ENCODE measurements around the gene MAN1A1. TPM values are rescaled to one million over a fixed set of nuclear protein-coding genes. Genes with fewer than 3 reads are reported as not detected.

Gene MAN1A1
- total RNA-seq, 1 donor from 2014 or later, result 15.0 TPM

DNA sequence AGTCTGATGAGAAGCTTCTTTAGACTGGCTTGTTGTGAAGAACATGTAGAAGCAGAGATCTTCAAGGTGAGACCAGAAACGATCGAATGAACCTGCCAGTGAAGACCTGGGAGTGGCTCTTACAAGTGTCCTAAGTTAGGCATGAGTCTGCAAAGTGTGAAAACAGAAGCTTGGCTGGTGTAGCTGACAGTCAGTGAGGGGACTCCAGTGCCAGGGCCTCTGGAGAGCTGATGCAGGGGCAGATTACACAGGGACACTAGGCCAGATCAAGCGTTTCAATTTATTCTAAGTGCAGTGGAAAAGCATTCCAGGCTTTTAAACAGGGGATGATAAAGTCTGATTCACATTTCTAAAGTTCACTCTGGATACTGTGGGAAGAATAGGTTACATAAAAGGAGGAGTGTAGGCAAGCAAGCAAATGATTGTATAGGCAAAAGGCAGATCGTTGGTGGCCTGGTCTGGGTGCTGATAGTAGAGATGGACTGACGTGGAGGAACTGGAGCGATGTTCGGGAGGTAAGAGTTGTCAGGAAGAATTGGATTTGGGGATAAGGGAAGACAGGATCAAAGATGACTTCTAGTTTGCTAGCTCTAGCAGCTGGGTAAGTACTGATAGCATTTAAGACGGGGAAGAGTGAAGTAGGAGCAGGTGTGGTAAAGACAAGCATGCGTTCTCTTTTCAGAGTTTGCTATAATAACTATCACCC lies 133.5 kb downstream of the MAN1A1 start:
- intact Hi-C loops (cut with DNase I), result no loop called here

DNA sequence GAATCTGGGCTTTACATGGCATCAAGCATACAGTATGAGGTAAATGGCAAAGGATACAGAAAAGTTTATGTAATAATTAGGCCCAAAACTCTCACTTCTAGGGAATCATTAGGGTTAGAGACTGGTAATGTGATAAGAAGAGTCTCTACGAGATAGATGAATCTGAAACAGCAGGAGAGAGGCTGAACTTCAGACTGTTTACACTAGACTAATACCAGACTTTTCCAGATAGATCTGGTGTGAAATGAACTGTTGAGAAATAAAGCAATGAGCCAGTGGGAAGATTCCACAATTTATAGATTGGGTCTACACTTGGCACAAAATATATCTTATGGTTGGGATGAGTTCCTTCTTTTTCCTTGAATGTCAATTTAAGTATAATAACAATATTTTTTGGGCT lies 134.3 kb downstream of the MAN1A1 start:
- no peak for DNase-seq (ENCODE audit: low spot score)
- intact Hi-C loops (cut with DNase I), result no loop called here

More for the DNA sequence above, 133.5 kb downstream of the MAN1A1 start:
- no peak for DNase-seq (ENCODE audit: low spot score)

DNA sequence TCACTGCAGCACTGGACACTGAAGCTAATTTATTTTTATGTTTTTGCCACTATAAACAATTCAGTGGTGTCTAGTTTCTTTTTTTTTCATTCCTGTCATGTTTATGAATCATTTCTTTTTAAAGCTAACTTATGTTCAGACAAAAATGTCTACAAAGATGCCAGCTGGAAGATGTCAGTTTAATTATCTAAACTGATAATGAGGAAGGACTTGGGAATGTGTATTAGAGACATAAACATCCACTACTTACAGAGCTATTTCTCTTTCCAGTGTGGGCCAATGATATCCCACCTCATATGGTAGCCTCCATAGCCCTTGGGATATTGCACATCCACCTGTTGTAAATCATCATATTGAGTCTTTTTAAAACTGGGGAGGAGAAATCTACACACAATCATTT lies 139.0 kb downstream of the MAN1A1 start:
- DNase-seq (ENCODE audit: low spot score), result no peak
- intact Hi-C loops (cut with DNase I), result no loop called here

DNA sequence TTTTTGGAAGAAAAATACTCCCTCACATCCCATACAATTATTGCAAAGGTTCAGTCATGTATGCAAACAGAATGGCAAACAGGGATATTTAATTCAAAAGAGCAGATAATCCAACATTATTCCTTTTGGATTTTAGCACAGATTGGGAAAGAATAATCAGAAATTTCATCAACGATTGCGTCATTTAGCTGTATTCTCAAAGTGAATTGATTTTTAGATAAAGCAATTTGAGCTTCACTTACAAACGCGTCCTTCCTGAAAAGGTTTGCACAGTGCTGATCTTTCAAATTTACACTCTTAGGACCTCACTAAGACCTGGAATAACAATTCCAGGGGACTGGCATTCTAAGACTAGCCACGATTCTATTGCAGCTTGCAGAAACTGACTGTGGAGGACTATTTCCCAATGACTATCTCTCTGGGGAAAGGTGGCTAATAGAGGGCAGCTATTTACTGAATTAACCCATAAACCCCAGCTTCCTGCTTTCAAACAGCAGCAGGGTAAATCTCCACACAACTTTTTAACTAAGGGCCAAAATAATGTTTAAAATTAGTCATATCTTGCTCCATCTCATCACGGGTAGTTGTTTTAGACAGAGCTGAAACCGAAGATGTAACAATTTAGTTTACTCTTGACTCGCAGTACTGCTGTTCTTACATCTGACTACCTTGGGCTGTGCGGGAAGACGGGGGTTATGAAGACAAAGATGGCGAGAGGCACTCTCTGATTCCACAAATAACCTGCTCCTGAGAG lies 139.9 kb downstream of the MAN1A1 start:
- intact Hi-C loops (cut with DNase I), result no loop called here
- no peak for DNase-seq (ENCODE audit: low spot score)

DNA sequence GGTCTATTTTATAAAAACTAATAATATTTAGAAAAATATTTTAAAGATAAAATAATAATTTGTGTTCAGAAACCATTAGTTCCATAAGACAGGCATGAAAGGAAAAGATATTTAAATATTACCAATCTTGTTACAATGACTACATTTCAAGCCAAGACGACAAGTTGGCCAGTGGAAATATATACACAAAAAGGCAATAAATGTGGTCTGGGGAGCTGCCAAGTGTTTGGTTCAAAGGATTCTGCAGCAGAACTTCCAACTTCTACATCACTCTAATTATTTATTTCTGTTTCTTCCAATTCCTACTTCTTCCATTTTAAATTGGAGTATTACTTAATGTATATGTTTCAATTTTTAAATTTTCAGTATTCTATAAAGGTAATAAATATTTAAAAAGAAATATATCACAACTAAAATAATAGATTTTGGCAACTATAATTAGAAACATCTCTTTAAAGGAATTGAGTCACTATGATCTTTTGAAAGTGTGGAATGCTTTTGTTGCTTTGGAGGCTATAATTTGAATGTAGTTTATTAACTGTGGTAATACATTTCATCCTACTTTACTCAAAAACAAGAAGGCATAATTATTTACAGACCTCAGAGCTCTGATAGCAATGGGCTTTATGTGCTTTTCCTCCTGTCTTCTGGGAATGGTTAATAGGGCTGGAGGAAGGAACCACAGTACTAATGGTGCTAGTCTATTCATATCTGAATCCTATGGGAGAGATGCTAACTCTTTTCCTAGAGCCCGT lies 141.4 kb downstream of the MAN1A1 start:
- DNase-seq (ENCODE audit: low spot score), result no peak
- intact Hi-C loops (cut with DNase I), result no loop called here

DNA sequence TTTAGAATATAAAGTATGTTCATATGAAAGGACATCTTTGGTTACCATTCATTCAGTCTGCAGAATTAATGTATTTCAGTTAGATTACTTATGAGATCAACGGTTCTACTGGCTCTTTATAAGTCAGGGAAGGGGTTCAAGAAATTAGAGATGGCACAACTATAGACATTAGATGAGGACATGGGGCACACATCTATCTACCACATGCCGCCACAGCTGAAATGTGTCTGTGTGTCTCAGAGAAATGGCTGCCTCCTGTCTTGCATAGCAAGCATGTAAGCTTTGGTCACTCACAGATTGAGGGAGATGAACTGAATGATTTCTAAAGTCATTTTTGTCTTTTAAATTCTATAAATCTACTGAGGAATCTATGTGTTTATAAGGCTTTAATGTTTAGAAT lies 142.2 kb downstream of the MAN1A1 start:
- intact Hi-C loops (cut with DNase I), result no loop called here
- no peak for DNase-seq (ENCODE audit: low spot score)

DNA sequence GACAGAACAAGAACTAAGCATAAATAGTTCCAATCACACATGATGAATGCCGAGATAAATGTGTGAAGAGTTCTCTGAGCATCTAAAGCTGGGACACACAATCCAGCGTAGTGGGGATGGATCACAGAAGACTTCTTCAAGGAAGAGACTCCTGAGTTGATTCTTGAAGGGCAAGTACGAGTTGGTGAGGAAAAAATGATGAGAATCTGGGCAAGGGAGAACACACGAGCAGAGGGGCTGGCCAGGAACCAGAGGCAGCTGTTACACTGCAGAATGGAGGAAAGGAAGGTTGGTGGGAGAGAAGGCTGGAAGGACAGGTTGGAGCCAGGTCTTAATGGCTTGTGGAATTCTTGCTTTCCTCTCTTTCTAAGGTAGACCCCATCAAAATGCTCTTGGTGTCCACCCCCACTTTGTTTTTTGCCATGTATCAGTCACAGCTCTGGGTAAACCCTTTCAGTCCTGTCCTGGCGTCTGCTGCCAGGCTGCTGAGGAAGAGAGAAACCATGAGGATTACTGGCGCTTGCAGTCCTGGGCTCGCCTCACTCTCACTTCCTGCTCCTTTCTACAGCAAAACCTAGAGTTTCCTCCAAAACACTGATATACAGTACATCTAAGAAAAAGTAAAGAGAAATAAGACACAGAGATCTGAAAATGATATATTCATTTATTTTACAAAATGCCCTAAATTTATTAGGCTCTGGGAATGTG lies 143.5 kb downstream of the MAN1A1 start:
- intact Hi-C loops (cut with DNase I), result no loop called here
- no peak for DNase-seq (ENCODE audit: low spot score)

DNA sequence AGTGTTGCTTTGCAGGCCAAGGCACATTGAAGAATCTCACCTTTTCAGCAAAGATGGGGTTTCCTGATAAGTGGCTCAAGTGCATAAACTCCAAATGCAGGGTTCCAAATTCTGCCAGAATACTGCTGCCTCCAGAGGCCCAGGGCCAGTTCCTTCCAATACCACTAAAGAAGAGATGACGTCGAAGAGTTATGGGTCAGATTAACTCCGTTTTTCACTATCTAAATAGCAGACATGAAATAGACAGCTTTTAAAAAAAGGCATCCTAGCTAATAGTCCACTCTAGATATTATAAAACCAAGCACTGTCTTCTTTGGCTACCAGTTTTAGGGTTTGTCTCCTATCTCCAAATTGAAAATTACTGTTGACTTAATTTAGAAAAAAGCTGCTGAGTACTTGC lies 144.8 kb downstream of the MAN1A1 start:
- intact Hi-C loops (cut with DNase I), result no loop called here

DNA sequence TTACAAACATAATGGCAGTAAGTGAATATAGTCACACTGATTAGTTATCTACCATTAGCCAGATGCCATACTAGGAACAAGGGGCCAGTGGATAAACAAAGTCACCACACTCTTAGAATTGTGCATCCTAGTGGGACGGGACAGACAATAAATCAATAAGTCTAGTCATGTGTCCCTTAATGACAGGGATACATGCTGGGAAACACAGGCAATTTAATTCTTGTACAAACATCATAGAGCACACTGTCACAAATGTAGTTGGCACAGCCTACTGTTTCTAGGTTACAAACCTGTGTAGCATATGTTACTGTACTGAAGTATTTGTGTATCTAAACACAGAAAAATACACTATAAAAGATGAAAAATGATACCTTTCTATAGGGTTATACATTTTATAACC lies 148.1 kb downstream of the MAN1A1 start:
- DNase-seq (ENCODE audit: low spot score), result no peak
- intact Hi-C loops (cut with DNase I), result no loop called here

More for the DNA sequence above, 144.8 kb downstream of the MAN1A1 start:
- no peak for DNase-seq (ENCODE audit: low spot score)

DNA sequence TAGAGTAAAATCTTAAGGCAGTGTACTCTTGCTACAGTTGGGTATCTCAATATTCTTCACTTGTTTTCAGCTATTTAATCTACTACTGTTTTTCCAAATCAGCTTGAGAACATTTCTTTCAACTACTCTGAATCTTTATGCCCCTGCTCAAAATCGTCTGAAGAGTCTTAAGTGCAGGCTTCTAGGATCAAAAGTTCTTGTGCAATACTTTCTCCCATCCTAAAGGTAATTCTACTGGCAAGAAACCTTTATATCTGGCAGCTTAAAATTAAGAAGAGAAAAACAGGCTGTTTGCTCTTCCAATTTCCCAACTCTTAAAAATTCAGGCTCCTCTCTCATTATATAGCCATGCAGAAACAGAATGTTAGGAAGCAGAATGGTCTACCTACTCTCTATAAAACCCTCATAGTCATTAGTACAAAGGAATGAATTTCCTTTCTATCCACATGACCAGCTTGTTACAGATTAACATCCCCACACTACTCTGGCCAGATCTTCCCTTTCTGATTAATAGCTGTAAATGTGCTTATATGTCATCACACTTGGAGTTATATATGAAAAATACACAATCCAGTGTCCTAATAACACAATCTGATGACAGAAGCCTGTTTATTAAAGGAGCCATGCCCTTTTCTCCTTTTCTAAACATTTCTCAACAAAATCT lies 148.9 kb downstream of the MAN1A1 start:
- no peak for DNase-seq (ENCODE audit: low spot score)
- intact Hi-C loops (cut with DNase I), result no loop called here

DNA sequence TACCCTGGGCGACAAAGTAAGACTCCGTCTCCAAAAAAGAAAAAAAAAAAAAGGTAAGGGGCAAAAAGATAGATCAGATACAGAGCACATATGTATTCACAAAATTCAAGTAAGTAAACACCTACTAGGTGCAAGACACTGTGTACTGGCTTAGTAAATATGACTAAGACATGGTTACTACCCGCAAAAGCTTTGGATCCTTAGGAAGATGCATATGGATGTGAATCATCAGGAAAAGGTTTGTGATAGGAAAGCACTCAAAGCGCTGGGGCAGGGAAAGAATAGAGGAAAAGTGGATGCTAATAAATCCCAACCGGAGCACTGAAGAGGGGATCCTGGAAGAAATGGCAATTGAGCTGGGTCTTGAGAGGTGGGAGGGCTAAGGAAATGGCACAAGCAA lies 152.3 kb downstream of the MAN1A1 start:
- intact Hi-C loops (cut with DNase I), result no loop called here
- DNase-seq (ENCODE audit: low spot score), result no peak

DNA sequence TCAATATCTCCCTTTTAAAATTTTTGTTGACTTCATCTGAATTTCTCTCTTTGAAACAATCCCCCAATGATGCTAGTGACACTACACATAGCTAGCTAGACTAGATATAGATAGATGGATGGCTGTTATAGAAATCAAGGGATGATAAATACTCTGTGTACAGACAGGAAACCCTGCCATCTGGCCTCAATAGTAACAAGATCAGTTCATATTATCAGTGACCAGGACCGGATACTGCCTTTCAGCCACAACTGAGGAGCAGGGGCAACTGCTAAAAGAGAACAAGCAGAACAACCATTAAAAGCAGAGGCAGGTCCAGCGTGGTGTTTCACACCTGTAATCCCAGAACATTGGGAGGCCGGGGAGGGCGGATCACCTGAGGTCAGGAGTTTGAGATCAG lies 152.8 kb downstream of the MAN1A1 start:
- intact Hi-C loops (cut with DNase I), result no loop called here
- DNase-seq (ENCODE audit: low spot score), result no peak

DNA sequence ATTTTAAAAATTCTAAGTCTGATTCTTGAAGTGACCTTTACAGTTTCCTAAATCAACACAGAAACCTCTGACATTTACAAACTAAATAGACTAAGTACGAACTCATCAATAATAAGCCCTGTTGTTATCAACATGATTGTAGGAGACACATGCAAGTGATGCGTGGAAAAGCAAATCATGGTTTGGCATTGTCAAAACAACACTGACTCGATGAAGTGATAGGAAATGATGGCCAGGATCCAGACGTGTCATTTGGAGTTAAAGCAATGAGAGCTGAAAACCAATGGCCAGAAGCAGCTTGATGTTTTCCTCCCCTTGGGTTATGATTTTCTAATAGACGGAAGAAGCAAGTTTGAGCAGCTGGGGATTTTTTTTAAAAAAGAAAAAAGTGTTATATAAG lies 153.7 kb downstream of the MAN1A1 start:
- intact Hi-C loops (cut with DNase I), result no loop called here
- no peak for DNase-seq (ENCODE audit: low spot score)

DNA sequence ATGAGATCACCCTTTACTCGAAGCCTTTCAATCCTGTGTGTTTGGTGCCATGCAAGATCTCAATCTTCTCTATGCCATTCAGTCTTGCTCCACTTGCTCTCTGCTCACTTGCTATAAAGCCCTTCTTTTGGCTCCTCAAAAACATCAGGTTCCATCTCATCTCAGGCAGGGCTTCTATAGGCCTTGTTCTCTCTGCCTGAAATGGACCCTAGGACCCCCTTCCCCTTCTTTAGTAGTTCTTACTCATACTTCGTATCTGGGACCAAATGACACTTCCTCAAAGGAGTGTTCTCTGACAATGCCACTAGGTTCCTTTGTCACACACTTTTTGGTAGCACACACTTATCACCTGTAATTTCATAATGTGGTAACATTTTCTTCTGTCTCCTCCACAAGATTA lies 154.4 kb downstream of the MAN1A1 start:
- no peak for DNase-seq (ENCODE audit: low spot score)

DNA sequence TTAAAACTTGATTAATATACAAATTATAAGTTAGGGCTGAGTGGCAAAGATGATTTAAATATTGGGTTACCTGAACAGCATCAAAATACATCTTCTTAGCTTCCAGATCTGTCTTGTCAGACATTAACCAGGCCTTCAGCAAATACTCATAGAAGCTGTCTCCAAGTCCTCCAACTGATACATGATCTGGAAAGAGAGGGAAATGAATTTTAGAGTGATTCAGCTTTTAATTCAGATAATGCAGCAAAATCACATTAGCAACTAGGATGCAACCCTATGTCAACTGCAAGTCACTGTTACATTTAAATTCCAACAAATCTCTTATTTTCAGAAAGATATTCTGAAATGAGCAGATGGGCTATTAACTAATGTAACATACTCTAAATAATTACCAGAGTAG lies 155.9 kb downstream of the MAN1A1 start:
- DNase-seq (ENCODE audit: low spot score), result no peak
- intact Hi-C loops (cut with DNase I), result no loop called here

More for the DNA sequence above, 154.4 kb downstream of the MAN1A1 start:
- intact Hi-C loops (cut with DNase I), result no loop called here

DNA sequence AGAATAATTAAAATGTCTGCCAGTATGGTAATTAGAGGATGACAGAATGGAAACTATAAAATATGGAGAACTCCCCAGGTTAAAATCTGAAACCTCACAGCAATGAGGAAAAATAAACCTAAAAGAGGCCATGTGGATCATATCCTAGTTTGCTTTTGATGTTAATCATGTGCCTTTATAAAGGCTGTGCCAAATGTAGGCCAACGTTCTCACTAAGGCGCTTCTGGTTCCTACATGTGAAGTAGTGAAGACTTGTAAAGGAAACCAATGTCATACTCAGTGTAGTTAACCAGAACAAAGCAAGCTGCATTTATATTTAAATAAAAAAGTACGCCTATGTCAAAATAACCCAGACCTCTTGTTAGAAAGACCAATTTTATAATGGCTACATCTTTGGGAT lies 157.4 kb downstream of the MAN1A1 start:
- intact Hi-C loops (cut with DNase I), result no loop called here
- no peak for DNase-seq (ENCODE audit: low spot score)

DNA sequence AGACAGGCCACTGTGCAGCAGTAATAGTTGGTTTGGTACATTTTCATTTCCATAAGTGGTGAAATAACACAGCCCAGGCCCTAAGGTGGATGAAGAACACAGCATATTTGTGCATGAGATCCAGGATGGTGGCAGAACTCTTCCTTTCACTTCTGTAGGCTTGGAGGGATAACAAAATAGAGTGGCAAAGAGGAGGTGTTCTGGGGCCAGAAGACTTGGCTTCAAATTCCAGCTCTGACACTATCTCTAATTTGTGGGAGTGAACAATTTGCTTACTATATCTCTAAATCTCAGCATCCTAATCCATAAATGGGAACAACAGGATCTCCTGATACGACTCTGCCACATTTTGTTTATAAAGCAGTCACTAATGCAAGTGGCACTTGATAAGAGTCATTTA lies 159.4 kb downstream of the MAN1A1 start:
- no peak for DNase-seq (ENCODE audit: low spot score)
- intact Hi-C loops (cut with DNase I), result no loop called here

DNA sequence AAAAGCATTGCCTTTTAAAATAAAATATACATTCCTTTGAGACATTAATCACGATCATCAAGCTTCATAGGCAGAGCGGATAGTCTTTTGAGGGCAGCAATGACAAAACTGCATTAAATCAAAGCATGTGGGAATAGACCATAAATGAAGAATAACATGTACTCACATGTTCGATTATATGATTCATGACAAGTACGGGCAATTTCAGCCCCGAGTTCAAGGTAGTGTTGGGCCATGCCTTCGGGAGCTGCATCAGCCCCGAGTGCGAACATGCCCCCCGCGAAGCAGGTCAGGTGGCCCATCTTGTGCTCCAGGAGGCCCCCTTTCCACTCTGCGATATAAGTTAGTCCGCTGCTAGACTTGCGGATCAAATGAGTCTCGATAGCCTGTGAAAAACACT lies 160.1 kb downstream of the MAN1A1 start:
- intact Hi-C loops (cut with DNase I), result no loop called here
- no peak for DNase-seq (ENCODE audit: low spot score)

DNA sequence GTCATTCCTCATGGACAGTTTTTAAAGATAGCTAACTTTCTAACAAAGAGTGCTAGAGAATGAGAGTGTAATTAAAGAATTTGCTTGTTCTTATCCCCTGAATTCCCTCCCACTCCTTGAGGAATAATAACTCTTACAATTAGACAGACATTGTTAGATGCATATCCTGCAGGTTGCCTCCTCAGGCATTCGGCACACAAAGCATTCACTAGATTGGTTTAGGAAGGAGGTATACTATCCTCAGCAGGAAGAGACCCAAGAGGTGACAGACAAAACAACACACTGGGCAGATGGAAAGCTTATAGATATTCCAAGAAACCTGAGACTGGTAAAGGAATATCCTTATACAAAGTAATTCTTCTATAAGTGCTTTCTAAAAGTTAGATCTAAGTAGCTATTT lies 162.0 kb downstream of the MAN1A1 start:
- intact Hi-C loops (cut with DNase I), result no loop called here
- DNase-seq (ENCODE audit: low spot score), result no peak

DNA sequence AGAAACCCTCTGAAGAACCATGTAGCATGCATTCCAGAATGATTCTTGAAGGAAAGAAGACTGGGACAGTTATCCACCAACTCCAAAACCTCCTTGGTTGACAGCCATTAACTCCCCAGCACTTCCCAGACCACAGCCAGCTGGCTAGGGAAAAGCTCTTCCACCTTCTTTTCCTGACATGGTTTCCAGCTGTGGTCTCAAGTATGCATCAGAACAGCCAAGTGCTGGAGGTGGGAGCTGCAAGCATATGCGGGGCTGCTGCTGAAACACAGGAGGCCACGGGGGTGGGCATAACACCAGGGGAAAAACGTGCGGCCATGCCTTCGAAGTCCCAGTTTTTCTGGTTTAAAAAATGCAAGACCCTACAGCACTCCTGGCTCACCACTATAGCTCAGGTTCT lies 163.1 kb downstream of the MAN1A1 start:
- intact Hi-C loops (cut with DNase I), result no loop called here
- DNase-seq (ENCODE audit: low spot score), result no peak

Measured in cardiac septum (tissue), 1 donor.